Nephron progenitor cell (in vitro differentiated cells): Measurements from ENCODE around the gene LRRC30.

ENCODE experiments used
- DNase-seq: peaks from one replicate; pipeline ENCODE4 v3.0.0; 2021
- H3K27ac Mint-ChIP-seq: 2 replicates; pipeline ENCODE4 v1.8.0; 2021; ENCODE audit warnings: mild to moderate bottlenecking, moderate library complexity, mixed read lengths
- H3K27me3 Mint-ChIP-seq: 2 replicates; pipeline ENCODE4 v1.8.0; 2021; ENCODE audit warnings: mild to moderate bottlenecking, low read depth, mixed read lengths; ENCODE audit not compliant: poor library complexity
- H3K36me3 Mint-ChIP-seq: 2 replicates; pipeline ENCODE4 v1.8.0; 2021; ENCODE audit warnings: low read depth, mixed read lengths
- H3K4me1 Mint-ChIP-seq: 2 replicates; pipeline ENCODE4 v1.8.0; 2021; ENCODE audit warnings: mixed read lengths
- H3K4me3 Mint-ChIP-seq: 2 replicates; pipeline ENCODE4 v1.8.0; 2021; ENCODE audit warnings: mild to moderate bottlenecking, moderate library complexity, mixed read lengths
- H3K9me3 Mint-ChIP-seq: 2 replicates; pipeline ENCODE4 v1.8.0; 2021; ENCODE audit warnings: mild to moderate bottlenecking, moderate library complexity, mixed read lengths
- CTCF ChIP-seq: fragments of 200-600 bp; sonication (generic); IDR thresholded peaks from 2 replicates; pipeline ENCODE4 v1.5.0; 2021; ENCODE audit warnings: antibody characterized with exemption

The LRRC30 gene

GRCh38 chr18:7230626-7231349, at the start of gene LRRC30:
TSS of gene LRRC30 (plus strand) at chr18:7231089. CDS start at chr18:7231139, 50 bp downstream.
- no peak for TF ChIP-seq CTCF
- no peak for DNase-seq
- peak within 1 kb of the TSS; percentile 79 for H3K27ac Mint-ChIP-seq
- H3K9me3 Mint-ChIP-seq: no peaks in the 10 kb centered on the region
- H3K4me3 Mint-ChIP-seq: no peak within 1 kb of the TSS
- no peaks in the 10 kb centered on the region for H3K36me3 Mint-ChIP-seq
- H3K27me3 Mint-ChIP-seq: peaks cover 4% of the 10 kb centered on the region
- peaks cover 73% of the 10 kb centered on the region for H3K4me1 Mint-ChIP-seq

GRCh38 chr18:7185701-7186100, 45.2 kb upstream of the LRRC30 start:
- Mint-ChIP-seq H3K9me3 (peaks cover 26% of the 10 kb centered on the region), H3K27ac (no peak overlapping the region), H3K27me3 (peaks cover 14% of the 10 kb centered on the region), H3K4me3 (no peak overlapping the region), H3K36me3 (no peaks in the 10 kb centered on the region), H3K4me1 (peaks cover 11% of the 10 kb centered on the region)
- no peak for DNase-seq
- TF ChIP-seq CTCF: no peak

- Mint-ChIP-seq H3K9me3 (no peaks in the 10 kb centered on the region), H3K27me3 (peaks cover 3% of the 10 kb centered on the region), H3K36me3 (no peaks in the 10 kb centered on the region), H3K27ac (no peak overlapping the region), H3K4me1 (peaks cover 34% of the 10 kb centered on the region), H3K4me3 (no peak overlapping the region)
- no peak for TF ChIP-seq CTCF
- DNase-seq: no peak
These were observed 40.2 kb upstream of the LRRC30 start for GRCh38 chr18:7190547-7191156.

GRCh38 chr18:7191736-7192135, 39.2 kb upstream of the LRRC30 start:
- no peak overlapping the region for H3K27ac Mint-ChIP-seq
- H3K36me3 Mint-ChIP-seq: no peaks in the 10 kb centered on the region
- DNase-seq: no peak
- H3K27me3 Mint-ChIP-seq: peaks cover 3% of the 10 kb centered on the region
- no peak overlapping the region for H3K4me3 Mint-ChIP-seq
- peaks cover 34% of the 10 kb centered on the region for H3K4me1 Mint-ChIP-seq
- H3K9me3 Mint-ChIP-seq: no peaks in the 10 kb centered on the region
- TF ChIP-seq CTCF: no peak

GRCh38 chr18:7195266-7195665, 35.6 kb upstream of the LRRC30 start:
- Mint-ChIP-seq H3K36me3 (no peaks in the 10 kb centered on the region), H3K27ac (no peak overlapping the region), H3K9me3 (no peaks in the 10 kb centered on the region), H3K4me3 (no peak overlapping the region), H3K4me1 (peaks cover 36% of the 10 kb centered on the region), H3K27me3 (no peaks in the 10 kb centered on the region)
- no peak for TF ChIP-seq CTCF
- no peak for DNase-seq

- Mint-ChIP-seq H3K27ac (no peak overlapping the region), H3K9me3 (no peaks in the 10 kb centered on the region), H3K4me1 (peaks cover 27% of the 10 kb centered on the region), H3K36me3 (no peaks in the 10 kb centered on the region), H3K4me3 (no peak overlapping the region), H3K27me3 (no peaks in the 10 kb centered on the region)
- no peak for TF ChIP-seq CTCF
- DNase-seq: no peak
These were observed 34.5 kb upstream of the LRRC30 start for GRCh38 chr18:7196421-7196820.
